Cerebellar nuclear complex (tissue), 1 donor: ENCODE results near the gene ZRANB1.

Source experiments
- DNase-seq, 2 experiments: peaks; one replicate each; lab custom pipeline; 2025; lab: John Stamatoyannopoulos, UW

ZRANB1 gene

GRCh38 chr10:125018576-125019143 lies 76.7 kb downstream of the ZRANB1 start:
- DNase-seq, result no peak

GRCh38 chr10:125020386-125020785 lies 78.5 kb downstream of the ZRANB1 start:
- DNase-seq, result no peak

- no peak for DNase-seq
Observed at GRCh38 chr10:125020871-125021270, 78.9 kb downstream of the ZRANB1 start.

- peak in 1 of 2 experiments; percentile 20 for DNase-seq
Observed at GRCh38 chr10:125021686-125022344, 79.9 kb downstream of the ZRANB1 start.

GRCh38 chr10:125022671-125023070 lies 80.7 kb downstream of the ZRANB1 start:
- no peak for DNase-seq

- DNase-seq, result no peak
Observed at GRCh38 chr10:125023255-125023654, 81.3 kb downstream of the ZRANB1 start.

- DNase-seq, result peak in 1 of 2 experiments; percentile 30
Observed at GRCh38 chr10:125023862-125024496, 82.1 kb downstream of the ZRANB1 start.

- no peak for DNase-seq
Observed at GRCh38 chr10:125024497-125025234, 82.7 kb downstream of the ZRANB1 start.

- no peak for DNase-seq
Observed at GRCh38 chr10:125025341-125025740, 83.4 kb downstream of the ZRANB1 start.

- DNase-seq, result no peak
Observed at GRCh38 chr10:125026036-125026931, 84.4 kb downstream of the ZRANB1 start.

- no peak for DNase-seq
Observed at GRCh38 chr10:125026974-125027735, 85.2 kb downstream of the ZRANB1 start.

- DNase-seq, result peak; percentile 23 to 47
Observed at GRCh38 chr10:125027871-125028869, 86.2 kb downstream of the ZRANB1 start.

- no peak for DNase-seq
Observed at GRCh38 chr10:125029584-125030242, 87.8 kb downstream of the ZRANB1 start.

- DNase-seq, result no peak
Observed at GRCh38 chr10:125030567-125031197, 88.8 kb downstream of the ZRANB1 start.

GRCh38 chr10:125032474-125033020 lies 90.6 kb downstream of the ZRANB1 start:
- DNase-seq, result no peak

GRCh38 chr10:125033146-125033924 lies 91.4 kb downstream of the ZRANB1 start:
- DNase-seq, result peak in 1 of 2 experiments; percentile 54

GRCh38 chr10:125034675-125035074 lies 92.8 kb downstream of the ZRANB1 start:
- no peak for DNase-seq
